K562 (cell line): ENCODE results near the gene KRTAP1-1. TPM values are rescaled to one million over a fixed set of nuclear protein-coding genes. Genes with fewer than 3 reads are reported as not detected.

Experiments used
- ATAC-seq: fragments of 200-7000 bp; cut with Tn5 transposase; 3 replicates; pipeline ENCODE4 v1.9.1; 2020; ENCODE audit warnings: moderate library complexity
- BruUV-seq: library from RNA; stranded (reverse); fragments of 400-500 nt; replicated peaks from 2 replicates; lab custom pipeline; 2021; lab: Mats Ljungman, UMichigan
- CTCF ChIA-PET: fragments of 300-600 bp; formaldehyde crosslinking; extraction: SDS; loops from one replicate; lab custom pipeline; 2021; ENCODE audit warnings: low intra/inter-chr PET ratio; lab: Yijun Ruan, JAX
- POLR2A ChIA-PET: fragments of 300-600, 350-650 bp; sonication (Branson Sonifier 250); formaldehyde crosslinking; extraction: SDS; loops from one replicate; lab custom pipeline; 2021; ENCODE audit warnings: antibody characterized with exemption, inconsistent platforms; lab: Yijun Ruan, JAX
- DNase-seq, 4 experiments: peaks; one replicate each; pipeline versions ENCODE4 v3.0.0 to v3.0.0-alpha.2; 2011 to 2018; ENCODE audit warnings: low spot score in 3 of 4, mixed read lengths in 3 of 4; ENCODE audit errors: extremely low read depth in 1 of 4
- FAIRE-seq: peaks from 2 replicates; lab custom pipeline; 2011; peaks lifted over from hg19 to GRCh38; lab: Jason Lieb, UNC
- H2AFZ ChIP-seq: 2 replicates; pipeline ENCODE4 v1.6.0; 2011; ENCODE audit warnings: low read depth, low read length, control low read depth, inconsistent platforms
- H3K27ac ChIP-seq: fragments of 200-600 bp; 3 replicates; pipeline ENCODE4 v1.8.0; 2011; ENCODE audit warnings: low read depth, mild to moderate bottlenecking, control low read depth, inconsistent platforms, low read length, moderate library complexity, mixed read lengths; ENCODE audit errors: extremely low read depth
- H3K27me3 ChIP-seq, 2 experiments: fragments of 300-600 bp in 1 of 2; 2 replicates in 1 of 2; 3 replicates in 1 of 2; pipeline versions ENCODE4 v1.6.0 to v1.8.0; 2011; ENCODE audit warnings: inconsistent platforms in 2 of 2, low read length in 2 of 2, mild to moderate bottlenecking in 1 of 2, mixed read lengths in 1 of 2, moderate library complexity in 1 of 2; ENCODE audit not compliant: control insufficient read depth in 2 of 2, insufficient read depth in 2 of 2
- H3K36me3 ChIP-seq: fragments of 300-600 bp; 3 replicates; pipeline ENCODE4 v1.8.0; 2011; ENCODE audit warnings: mild to moderate bottlenecking, low read length, inconsistent platforms; ENCODE audit not compliant: control insufficient read depth, insufficient read depth
- H3K4me1 ChIP-seq, 2 experiments: fragments of 200-600 bp in 1 of 2; replicated peaks in 1 of 2; 2 replicates in 1 of 2; 3 replicates in 1 of 2; pipeline versions ENCODE4 v1.5.1 to v1.8.0; 2011; ENCODE audit warnings: inconsistent platforms in 2 of 2, low read length in 2 of 2, mild to moderate bottlenecking in 1 of 2, mixed read lengths in 1 of 2, moderate library complexity in 1 of 2; ENCODE audit not compliant: control insufficient read depth in 2 of 2, insufficient read depth in 2 of 2
- H3K4me2 ChIP-seq: 2 replicates; pipeline ENCODE4 v1.6.1; 2011; ENCODE audit warnings: low read length, control low read depth, inconsistent platforms, mixed read lengths; ENCODE audit not compliant: insufficient read depth
- H3K4me3 ChIP-seq: fragments of 200-600 bp; sonication (generic), shearing (Covaris generic); 2 replicates; pipeline ENCODE4 v1.5.1; 2016; ENCODE audit warnings: control low read depth, inconsistent platforms
- H3K79me2 ChIP-seq: fragments of 200-600 bp; 3 replicates; pipeline ENCODE4 v1.8.0; 2011; ENCODE audit warnings: low read length, inconsistent platforms; ENCODE audit not compliant: control insufficient read depth, insufficient read depth
- H3K9ac ChIP-seq, 2 experiments: 2 replicates each; pipeline versions ENCODE4 v1.6.0 to v1.6.1; 2011; ENCODE audit warnings: low read depth in 2 of 2, low read length in 2 of 2, control low read depth in 1 of 2, inconsistent platforms in 1 of 2, mild to moderate bottlenecking in 1 of 2, mixed read lengths in 1 of 2; ENCODE audit not compliant: insufficient read depth in 1 of 2
- H3K9me1 ChIP-seq: one replicate; pipeline ENCODE4 v1.6.0; 2011; ENCODE audit warnings: inconsistent platforms, mild to moderate bottlenecking, low read length, moderate library complexity; ENCODE audit not compliant: control insufficient read depth, insufficient read depth
- H3K9me3 ChIP-seq: replicated peaks from 2 replicates; pipeline ENCODE4 v1.5.1; 2011; ENCODE audit warnings: low read depth, low read length, inconsistent platforms; ENCODE audit not compliant: control insufficient read depth, insufficient read depth
- H4K20me1 ChIP-seq: replicated peaks from 2 replicates; pipeline ENCODE4 v1.6.1; 2011; ENCODE audit warnings: low read length, inconsistent platforms, mixed read lengths; ENCODE audit not compliant: control insufficient read depth, insufficient read depth
- ETV5 ChIP-seq: sonication (generic); formaldehyde crosslinking; IDR thresholded peaks from 2 replicates; pipeline ENCODE4 v1.4.0; 2020; ENCODE audit warnings: low read depth, mild to moderate bottlenecking, missing genetic modification reagents
- EWSR1 ChIP-seq: fragments of 450-650 bp; IDR thresholded peaks from 2 replicates; pipeline ENCODE4 v1.6.1; 2018; ENCODE audit warnings: borderline replicate concordance, mild to moderate bottlenecking, low read depth, moderate library complexity; ENCODE audit not compliant: partially characterized antibody
- GATAD2A ChIP-seq: fragments of 450-650 bp; IDR thresholded peaks from 2 replicates; pipeline ENCODE4 v1.6.1; 2017
- HNRNPH1 ChIP-seq: fragments of 200-400 bp; formaldehyde crosslinking; optimal IDR thresholded peaks from 2 replicates; pipeline ENCODE3; 2017; ENCODE audit warnings: low read depth, mild to moderate bottlenecking, low read length, moderate library complexity
- ZNF354B ChIP-seq: fragments of 250-450 bp; sonication (Bioruptor Pico); IDR thresholded peaks from 2 replicates; pipeline ENCODE4 v1.4.0; 2020
- WGBS: fragments of 100-300 bp; shearing (Covaris generic); methylation state at CpG from one replicate; pipeline ENCODE4 v1.1.6; 2016; ENCODE audit warnings: low coverage, mixed read lengths; ENCODE audit not compliant: insufficient coverage; ENCODE audit errors: missing lambda C conversion rate; 5-methylcytosine and 5-hydroxymethylcytosine counted together
- in situ Hi-C: fragments of 300-500 bp; cut with MboI; formaldehyde crosslinking; loops from 4 replicates; pipeline ENCODE4 v1.15.0; 2018; ENCODE audit warnings: inconsistent platforms, mixed read lengths
- intact Hi-C: fragments of 100-400 bp; cut with micrococcal nuclease; formaldehyde crosslinking; loops from 2 replicates; pipeline ENCODE4 v1.14.2; 2022
- polyA plus RNA-seq, 8 experiments: library from polyadenylated mRNA; depleted of rRNA in 4 of 8; stranded (reverse) in 5 of 8; unstranded in 3 of 8; fragments of >200 nt; fragmentation: Nextera tagmentation in 2 of 8; fragmentation: Illumina TruSeq in 1 of 8; extraction: Ambion mirVana in 2 of 8; extraction: Trizol in 1 of 8; gene quantifications; 2 replicates each; pipeline versions ENCODE4 v1.2.1 to v1.2.3, GENCODE V29; 2011 to 2014; ENCODE audit warnings: inconsistent platforms in 1 of 8, missing spikeins in 1 of 8
- total RNA-seq, 7 experiments: library from RNA; depleted of rRNA in 6 of 7; stranded (reverse); fragments of >200 nt in 6 of 7; fragmentation: Illumina TruSeq in 2 of 7; extraction: Trizol in 2 of 7; gene quantifications; 2 replicates each; pipeline versions ENCODE4 v1.2.1 to v1.2.3, GENCODE V29; 2011 to 2021; ENCODE audit warnings: low replicate concordance in 1 of 7
- TF ChIP-seq, protein P1 (sequence below), 2 experiments: fragments of 450-650 bp in 1 of 2; IDR thresholded peaks; 2 replicates each; pipeline ENCODE4 v1.6.1; 2011 to 2017; ENCODE audit warnings: low read depth in 2 of 2, antibody characterized with exemption in 1 of 2, borderline replicate concordance in 1 of 2, low read length in 1 of 2, mild to moderate bottlenecking in 1 of 2, mixed read lengths in 1 of 2; ENCODE audit not compliant: control insufficient read depth in 1 of 2
- TF ChIP-seq, protein P2 (sequence below): fragments of 450-650 bp; IDR thresholded peaks from 2 replicates; pipeline ENCODE4 v1.6.1; 2016; ENCODE audit warnings: missing biosample characterization, missing genetic modification characterization
- TF ChIP-seq, protein P3 (sequence below): fragments of 450-650 bp; formaldehyde crosslinking; IDR thresholded peaks from 2 replicates; pipeline ENCODE4 v1.4.0; 2020; ENCODE audit warnings: mild to moderate bottlenecking, moderate library complexity
- TF ChIP-seq, protein P4 (sequence below): fragments of 250-450 bp; sonication (Bioruptor Pico); IDR thresholded peaks from 2 replicates; pipeline ENCODE4 v1.6.1; 2021; ENCODE audit warnings: mild to moderate bottlenecking

Gene KRTAP1-1
- total and polyA plus RNA-seq, 9 of the 15 experiments (the other 6 are each of a cell fraction or from before 2014, with no cell fraction given), result not detected

DNA sequence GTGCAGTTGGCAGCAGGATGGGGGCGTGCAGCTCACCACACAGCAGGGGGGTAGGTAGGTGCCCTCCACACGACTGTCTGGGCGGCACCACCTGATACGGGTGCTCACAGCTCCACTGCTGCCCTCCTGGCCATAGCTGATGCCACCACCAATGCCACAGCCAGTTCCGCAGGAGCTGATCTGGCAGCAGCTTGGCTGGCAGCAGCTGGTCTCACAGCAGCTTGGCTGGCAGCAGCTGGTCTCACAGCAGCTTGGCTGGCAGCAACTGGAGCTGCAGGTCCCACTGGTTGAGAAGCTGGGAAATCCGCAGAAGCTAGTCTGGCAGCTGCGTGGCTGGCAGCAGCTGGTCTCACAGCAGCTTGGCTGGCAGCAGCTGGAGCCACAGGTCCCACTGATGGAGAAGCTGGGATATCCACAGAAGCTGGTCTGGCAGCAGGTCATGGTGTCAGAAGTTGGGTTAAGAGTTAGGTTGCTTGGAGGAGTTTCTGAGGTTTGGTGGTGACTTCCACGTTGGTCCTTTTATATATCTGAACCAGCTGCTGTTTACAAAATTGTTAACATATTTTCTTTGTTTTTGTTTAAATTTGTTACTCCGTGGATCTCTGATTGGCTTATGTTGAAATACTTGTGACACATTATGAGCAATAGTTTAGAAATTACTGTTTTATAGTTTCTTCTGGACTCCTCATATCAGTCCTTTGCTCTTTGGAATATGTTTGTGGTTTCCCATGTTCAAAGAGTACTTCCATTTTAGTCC, 14.4 kb downstream of the KRTAP1-1 start, which contains the start of gene KRTAP1-5:
TSS of gene KRTAP1-5 (minus strand) at position 494 of the 757 bp plus-strand sequence. CDS start at position 441, 53 bp downstream.
- Histone ChIP-seq H3K9me3 (no peaks in the 10 kb centered on the region), H3K4me2 (no peak within 1 kb of the TSS), H3K36me3 (no peaks in the 10 kb centered on the region), H3K9ac (no peak within 1 kb of the TSS), H4K20me1 (no peaks in the 10 kb centered on the region), H3K27ac (no peak within 1 kb of the TSS), H3K9me1 (no peaks in the 10 kb centered on the region), H3K4me1 (peaks cover 0 to 4% of the 10 kb centered on the region in 2 experiments; a peak in 1 of 5 replicates), H2AFZ (no peak within 1 kb of the TSS), H3K4me3 (no peak within 1 kb of the TSS), H3K27me3 (peaks cover 0 to 15% of the 10 kb centered on the region in 2 experiments; a peak in 2 of 5 replicates), H3K79me2 (no peaks in the 10 kb centered on the region)
- POLR2A ChIA-PET, result no interaction called here
- CTCF ChIA-PET, result no interaction called here
- intact Hi-C loops, result no loop called here
- ATAC-seq (no peak), FAIRE-seq (no peak), DNase-seq (no peak)
- WGBS, result 0% methylated on average over 8 of the region's 9 CpGs
- in situ Hi-C loops, result no loop called here
- no TSS peak for BruUV-seq
- TF ChIP-seq, protein P1, sequence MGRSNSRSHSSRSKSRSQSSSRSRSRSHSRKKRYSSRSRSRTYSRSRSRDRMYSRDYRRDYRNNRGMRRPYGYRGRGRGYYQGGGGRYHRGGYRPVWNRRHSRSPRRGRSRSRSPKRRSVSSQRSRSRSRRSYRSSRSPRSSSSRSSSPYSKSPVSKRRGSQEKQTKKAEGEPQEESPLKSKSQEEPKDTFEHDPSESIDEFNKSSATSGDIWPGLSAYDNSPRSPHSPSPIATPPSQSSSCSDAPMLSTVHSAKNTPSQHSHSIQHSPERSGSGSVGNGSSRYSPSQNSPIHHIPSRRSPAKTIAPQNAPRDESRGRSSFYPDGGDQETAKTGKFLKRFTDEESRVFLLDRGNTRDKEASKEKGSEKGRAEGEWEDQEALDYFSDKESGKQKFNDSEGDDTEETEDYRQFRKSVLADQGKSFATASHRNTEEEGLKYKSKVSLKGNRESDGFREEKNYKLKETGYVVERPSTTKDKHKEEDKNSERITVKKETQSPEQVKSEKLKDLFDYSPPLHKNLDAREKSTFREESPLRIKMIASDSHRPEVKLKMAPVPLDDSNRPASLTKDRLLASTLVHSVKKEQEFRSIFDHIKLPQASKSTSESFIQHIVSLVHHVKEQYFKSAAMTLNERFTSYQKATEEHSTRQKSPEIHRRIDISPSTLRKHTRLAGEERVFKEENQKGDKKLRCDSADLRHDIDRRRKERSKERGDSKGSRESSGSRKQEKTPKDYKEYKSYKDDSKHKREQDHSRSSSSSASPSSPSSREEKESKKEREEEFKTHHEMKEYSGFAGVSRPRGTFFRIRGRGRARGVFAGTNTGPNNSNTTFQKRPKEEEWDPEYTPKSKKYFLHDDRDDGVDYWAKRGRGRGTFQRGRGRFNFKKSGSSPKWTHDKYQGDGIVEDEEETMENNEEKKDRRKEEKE (IDR thresholded peaks at IDR 0.05; ENCODE audit: borderline replicate concordance in 1 of 2, control insufficient read depth in 1 of 2, low read depth in 2 of 2, low read length in 1 of 2), result no peak
- TF ChIP-seq HNRNPH1, result no peak
- TF ChIP-seq EWSR1, result no peak
- TF ChIP-seq ZNF354B (CRISPR knock-in tag), result no peak
- TF ChIP-seq GATAD2A, result no peak
- TF ChIP-seq, protein P2, sequence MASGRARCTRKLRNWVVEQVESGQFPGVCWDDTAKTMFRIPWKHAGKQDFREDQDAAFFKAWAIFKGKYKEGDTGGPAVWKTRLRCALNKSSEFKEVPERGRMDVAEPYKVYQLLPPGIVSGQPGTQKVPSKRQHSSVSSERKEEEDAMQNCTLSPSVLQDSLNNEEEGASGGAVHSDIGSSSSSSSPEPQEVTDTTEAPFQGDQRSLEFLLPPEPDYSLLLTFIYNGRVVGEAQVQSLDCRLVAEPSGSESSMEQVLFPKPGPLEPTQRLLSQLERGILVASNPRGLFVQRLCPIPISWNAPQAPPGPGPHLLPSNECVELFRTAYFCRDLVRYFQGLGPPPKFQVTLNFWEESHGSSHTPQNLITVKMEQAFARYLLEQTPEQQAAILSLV, result no peak
- TF ChIP-seq ETV5 (CRISPR knock-in tag), result no peak
- TF ChIP-seq, protein P3, sequence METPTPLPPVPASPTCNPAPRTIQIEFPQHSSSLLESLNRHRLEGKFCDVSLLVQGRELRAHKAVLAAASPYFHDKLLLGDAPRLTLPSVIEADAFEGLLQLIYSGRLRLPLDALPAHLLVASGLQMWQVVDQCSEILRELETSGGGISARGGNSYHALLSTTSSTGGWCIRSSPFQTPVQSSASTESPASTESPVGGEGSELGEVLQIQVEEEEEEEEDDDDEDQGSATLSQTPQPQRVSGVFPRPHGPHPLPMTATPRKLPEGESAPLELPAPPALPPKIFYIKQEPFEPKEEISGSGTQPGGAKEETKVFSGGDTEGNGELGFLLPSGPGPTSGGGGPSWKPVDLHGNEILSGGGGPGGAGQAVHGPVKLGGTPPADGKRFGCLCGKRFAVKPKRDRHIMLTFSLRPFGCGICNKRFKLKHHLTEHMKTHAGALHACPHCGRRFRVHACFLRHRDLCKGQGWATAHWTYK (CRISPR knock-in tag), result no peak
- TF ChIP-seq, protein P4, sequence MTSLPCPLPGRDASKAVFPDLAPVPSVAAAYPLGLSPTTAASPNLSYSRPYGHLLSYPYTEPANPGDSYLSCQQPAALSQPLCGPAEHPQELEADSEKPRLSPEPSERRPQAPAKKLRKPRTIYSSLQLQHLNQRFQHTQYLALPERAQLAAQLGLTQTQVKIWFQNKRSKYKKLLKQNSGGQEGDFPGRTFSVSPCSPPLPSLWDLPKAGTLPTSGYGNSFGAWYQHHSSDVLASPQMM, result no peak
